PC-3 (cell line): Measurements from ENCODE around the gene ACSS3. TPM values are rescaled to one million over a fixed set of nuclear protein-coding genes. Genes with fewer than 3 reads are reported as not detected.

Experiments
- ATAC-seq: fragments of 200-7000 bp; cut with Tn5 transposase; 2 replicates; pipeline ENCODE4 v1.9.1; 2020; ENCODE audit warnings: mild to moderate bottlenecking, moderate library complexity
- BruUV-seq: library from RNA; stranded (reverse); fragments of 400-500 nt; replicated peaks from 2 replicates; lab custom pipeline; 2021; lab: Mats Ljungman, UMichigan
- CTCF ChIA-PET: fragments of 300-600 bp; sonication (Branson Sonifier 250); formaldehyde crosslinking; loops from one replicate; lab custom pipeline; 2022; ENCODE audit warnings: antibody characterized with exemption; lab: Charles Lee
- POLR2A ChIA-PET: fragments of 300-600 bp; sonication (Branson Sonifier 250); formaldehyde crosslinking; loops from one replicate; lab custom pipeline; 2022; ENCODE audit warnings: antibody characterized with exemption; ENCODE audit not compliant: unreplicated experiment; lab: Charles Lee
- DNase-seq: peaks from one replicate; pipeline ENCODE4 v3.0.0-alpha.2; 2015
- H2AFZ ChIP-seq: fragments of 300-600 bp; sonication (generic); 2 replicates; pipeline ENCODE4 v1.6.0; 2016; ENCODE audit warnings: antibody characterized with exemption, low read length
- H3F3A ChIP-seq: fragments of 300-600 bp; sonication (generic); one replicate; pipeline ENCODE4 v1.6.0; 2017; ENCODE audit warnings: antibody characterized with exemption, low read length, control low read depth, mild to moderate bottlenecking; ENCODE audit not compliant: unreplicated experiment
- H3K27ac ChIP-seq: fragments of 300-600 bp; sonication (generic); 2 replicates; pipeline ENCODE4 v1.5.1; 2016; ENCODE audit warnings: mild to moderate bottlenecking, low read length
- H3K27me3 ChIP-seq: fragments of 300-600 bp; sonication (generic); 2 replicates; pipeline ENCODE4 v1.6.1; 2016; ENCODE audit warnings: low read length, mixed read lengths
- H3K36me3 ChIP-seq: fragments of 300-600 bp; sonication (generic); 2 replicates; pipeline ENCODE4 v1.6.1; 2016; ENCODE audit warnings: low read depth, mixed run types, low read length, mixed read lengths
- H3K4me1 ChIP-seq: fragments of 300-600 bp; sonication (generic); 2 replicates; pipeline ENCODE4 v1.5.1; 2016; ENCODE audit warnings: low read length; ENCODE audit not compliant: insufficient read depth
- H3K4me2 ChIP-seq: fragments of 300-600 bp; sonication (generic); 2 replicates; pipeline ENCODE4 v1.6.0; 2016; ENCODE audit warnings: low read length
- H3K4me3 ChIP-seq: fragments of 300-600 bp; sonication (generic); 2 replicates; pipeline ENCODE4 v1.5.1; 2016; ENCODE audit warnings: mild to moderate bottlenecking, low read length, mixed read lengths
- H3K79me2 ChIP-seq: fragments of 300-600 bp; sonication (generic); 2 replicates; pipeline ENCODE4 v1.6.1; 2017; ENCODE audit warnings: low read length, mixed read lengths
- H3K9ac ChIP-seq: fragments of 300-600 bp; sonication (generic); 2 replicates; pipeline ENCODE4 v1.6.0; 2016; ENCODE audit warnings: mild to moderate bottlenecking, low read length
- H3K9me2 ChIP-seq: fragments of 300-600 bp; sonication (generic); replicated peaks from 2 replicates; pipeline ENCODE4 v1.6.1; 2016; ENCODE audit warnings: mixed run types, low read length, mixed read lengths
- H3K9me3 ChIP-seq: fragments of 300-600 bp; sonication (generic); 2 replicates; pipeline ENCODE4 v1.6.1; 2016; ENCODE audit warnings: low read length, mixed read lengths
- H4K20me1 ChIP-seq: fragments of 300-600 bp; sonication (generic); 2 replicates; pipeline ENCODE4 v1.6.1; 2016; ENCODE audit warnings: low read length, mixed read lengths
- EZH2 ChIP-seq: fragments of 300-600 bp; sonication (generic); IDR thresholded peaks from one replicate; pipeline ENCODE4 v1.6.1; 2017; ENCODE audit warnings: antibody characterized with exemption, mild to moderate bottlenecking, low read length; ENCODE audit not compliant: unreplicated experiment
- EZH2phosphoT487 ChIP-seq: fragments of 300-600 bp; sonication (generic); IDR thresholded peaks from 2 replicates; pipeline ENCODE4 v1.6.1; 2018; ENCODE audit warnings: mild to moderate bottlenecking, antibody characterized with exemption, low read length, borderline replicate concordance
- intact Hi-C: fragments of 100-400 bp; cut with micrococcal nuclease; formaldehyde crosslinking; loops from 2 replicates; pipeline ENCODE4 v1.9.0; 2023
- total RNA-seq: library from RNA; depleted of rRNA; stranded (reverse); fragments of >200 nt; gene quantifications from 2 replicates; pipeline ENCODE4 v1.2.3, GENCODE V29; 2014
- TF ChIP-seq, protein P1 (sequence below): fragments of 300-600 bp; sonication (generic); conservative IDR thresholded peaks from 2 replicates; pipeline ENCODE4 v1.5.1; 2017; ENCODE audit warnings: antibody characterized with exemption, low read depth, mild to moderate bottlenecking, low read length

The ACSS3 gene
- total RNA-seq, 1 experiment from 2014 or later, result not detected

DNA sequence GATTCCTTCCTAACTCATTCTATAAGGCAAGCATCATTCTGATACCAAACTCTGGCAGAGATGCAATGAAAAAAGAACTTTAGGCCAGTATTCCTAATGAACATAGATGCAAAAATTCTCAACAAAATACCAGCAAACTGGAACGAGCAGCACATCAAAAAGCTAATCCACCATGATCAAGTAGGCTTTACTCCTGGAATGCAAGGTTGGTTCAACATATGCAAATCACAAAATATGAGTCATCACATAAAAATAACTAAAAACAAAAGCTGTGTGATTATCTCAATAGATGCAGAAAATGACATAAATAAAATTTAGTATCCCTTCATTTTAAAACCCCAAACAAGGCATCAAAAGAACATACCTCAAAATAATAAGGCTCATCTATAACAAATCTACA, 98.9 kb downstream of the ACSS3 start:
- POLR2A ChIA-PET, result no interaction called here
- Histone ChIP-seq H3K9me2 (no peaks in the 10 kb centered on the region), H3K79me2 (no peaks in the 10 kb centered on the region), H3K4me1 (no peaks in the 10 kb centered on the region), H3K36me3 (no peaks in the 10 kb centered on the region), H3K4me2 (no peak overlapping the region), H3K4me3 (no peak overlapping the region), H3K27ac (no peak overlapping the region), H2AFZ (no peak overlapping the region), H3K27me3 (no peaks in the 10 kb centered on the region), H3K9me3 (0 out of 2 replicates have a peak, but pooled peaks cover 3% of the 10 kb centered on the region), H3K9ac (no peak overlapping the region), H4K20me1 (no peaks in the 10 kb centered on the region), H3F3A (no peaks in the 10 kb centered on the region)
- CTCF ChIA-PET, result no interaction called here
- intact Hi-C loops, result no loop called here
- TF ChIP-seq EZH2 (no peak), EZH2phosphoT487 (no peak)
- TF ChIP-seq, protein P1, sequence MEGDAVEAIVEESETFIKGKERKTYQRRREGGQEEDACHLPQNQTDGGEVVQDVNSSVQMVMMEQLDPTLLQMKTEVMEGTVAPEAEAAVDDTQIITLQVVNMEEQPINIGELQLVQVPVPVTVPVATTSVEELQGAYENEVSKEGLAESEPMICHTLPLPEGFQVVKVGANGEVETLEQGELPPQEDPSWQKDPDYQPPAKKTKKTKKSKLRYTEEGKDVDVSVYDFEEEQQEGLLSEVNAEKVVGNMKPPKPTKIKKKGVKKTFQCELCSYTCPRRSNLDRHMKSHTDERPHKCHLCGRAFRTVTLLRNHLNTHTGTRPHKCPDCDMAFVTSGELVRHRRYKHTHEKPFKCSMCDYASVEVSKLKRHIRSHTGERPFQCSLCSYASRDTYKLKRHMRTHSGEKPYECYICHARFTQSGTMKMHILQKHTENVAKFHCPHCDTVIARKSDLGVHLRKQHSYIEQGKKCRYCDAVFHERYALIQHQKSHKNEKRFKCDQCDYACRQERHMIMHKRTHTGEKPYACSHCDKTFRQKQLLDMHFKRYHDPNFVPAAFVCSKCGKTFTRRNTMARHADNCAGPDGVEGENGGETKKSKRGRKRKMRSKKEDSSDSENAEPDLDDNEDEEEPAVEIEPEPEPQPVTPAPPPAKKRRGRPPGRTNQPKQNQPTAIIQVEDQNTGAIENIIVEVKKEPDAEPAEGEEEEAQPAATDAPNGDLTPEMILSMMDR, result no peak
- ATAC-seq (no peak), DNase-seq (no peak)
- BruUV-seq, result no TSS peak

DNA sequence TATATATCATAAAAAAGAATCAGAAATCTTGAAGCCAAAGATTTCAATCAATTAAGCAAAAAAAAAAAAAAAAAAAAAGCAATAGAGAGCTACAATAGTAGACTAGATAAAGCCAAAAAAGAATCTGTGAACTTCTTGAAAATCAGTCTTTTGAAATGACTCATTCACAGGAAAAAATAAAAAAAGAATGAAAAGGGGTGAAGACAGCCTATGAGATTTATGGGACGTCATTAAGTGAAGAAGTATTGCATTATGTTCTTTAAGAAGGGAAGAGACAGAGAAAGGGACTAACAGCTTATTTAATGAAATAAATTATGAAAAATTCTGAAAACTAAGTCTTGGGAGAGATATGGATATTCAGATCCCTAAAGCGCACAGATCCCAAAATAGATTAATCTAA, 103.8 kb downstream of the ACSS3 start:
- ChIA-PET CTCF (no interaction called here), POLR2A (no interaction called here)
- no peak overlapping the region for H3K9ac ChIP-seq
- no peaks in the 10 kb centered on the region for H3K9me2 ChIP-seq
- no peak overlapping the region for H3K4me3 ChIP-seq
- H3K79me2 ChIP-seq, result no peaks in the 10 kb centered on the region
- H4K20me1 ChIP-seq, result no peaks in the 10 kb centered on the region
- H3F3A ChIP-seq, result no peaks in the 10 kb centered on the region
- no peak for DNase-seq
- H2AFZ ChIP-seq, result no peak overlapping the region
- ATAC-seq, result no peak
- TF ChIP-seq, protein P1, result no peak
- no peak for TF ChIP-seq EZH2
- no peak for TF ChIP-seq EZH2phosphoT487
- H3K4me1 ChIP-seq, result no peaks in the 10 kb centered on the region
- no peaks in the 10 kb centered on the region for H3K36me3 ChIP-seq
- BruUV-seq, result no TSS peak
- H3K27ac ChIP-seq, result no peak overlapping the region
- intact Hi-C loops, result no loop called here
- no peaks in the 10 kb centered on the region for H3K27me3 ChIP-seq
- H3K4me2 ChIP-seq, result no peak overlapping the region
- no peaks in the 10 kb centered on the region for H3K9me3 ChIP-seq

DNA sequence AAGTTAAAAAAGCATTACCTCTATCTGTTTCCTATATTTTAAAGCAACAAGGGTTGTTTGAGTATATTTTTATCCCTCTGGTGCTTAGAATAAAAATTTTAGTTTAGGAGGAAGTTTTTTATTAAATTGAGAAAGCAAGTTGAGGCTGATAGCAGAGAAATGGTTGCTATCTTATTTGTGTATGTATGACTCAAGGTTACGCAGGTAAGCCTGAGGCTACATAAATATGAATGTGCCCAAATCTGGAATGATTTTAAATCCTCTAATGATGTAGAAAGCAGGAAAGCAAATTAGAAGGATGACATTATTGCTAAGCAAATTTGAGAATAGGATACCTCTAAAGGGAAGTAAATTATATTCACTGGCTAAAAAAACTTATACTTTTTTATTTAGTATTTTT, 109.8 kb downstream of the ACSS3 start:
- Histone ChIP-seq H3K27ac (no peak overlapping the region), H2AFZ (no peak overlapping the region), H3K9me3 (no peaks in the 10 kb centered on the region), H3K9ac (no peak overlapping the region), H3F3A (no peaks in the 10 kb centered on the region), H4K20me1 (no peaks in the 10 kb centered on the region), H3K27me3 (no peaks in the 10 kb centered on the region), H3K79me2 (no peaks in the 10 kb centered on the region), H3K9me2 (no peaks in the 10 kb centered on the region), H3K4me2 (no peak overlapping the region), H3K4me3 (no peak overlapping the region), H3K36me3 (no peaks in the 10 kb centered on the region), H3K4me1 (no peaks in the 10 kb centered on the region)
- ChIA-PET CTCF (no interaction called here), POLR2A (no interaction called here)
- no TSS peak for BruUV-seq
- intact Hi-C loops, result no loop called here
- DNase-seq (peak; percentile 26), ATAC-seq (no peak)
- TF ChIP-seq EZH2 (no peak), EZH2phosphoT487 (no peak)
- TF ChIP-seq, protein P1, result no peak
